Hindlimb muscle (tissue), 1 donor: ENCODE data around the gene SNTG2. TPM values are rescaled to one million over a fixed set of nuclear protein-coding genes. Genes with fewer than 3 reads are reported as not detected.
A peak's percentile ranks its signal among the peaks of the same experiment; 100 is the strongest.

ENCODE experiments used
- DNase-seq: peaks from one replicate; pipeline ENCODE4 v3.0.0-alpha.2; 2013
- polyA plus RNA-seq: library from polyadenylated mRNA; unstranded; fragments of 120-200 nt; gene quantifications from one replicate; pipeline ENCODE4 v1.2.1, GENCODE V29; 2013; ENCODE audit not compliant: insufficient read length

SNTG2 gene
- polyA plus RNA-seq, 1 donor, result not detected

- no peak for DNase-seq
Measured at GRCh38 chr2:1002350-1002749, 51.7 kb downstream of the SNTG2 start.

GRCh38 chr2:1004398-1004797, 53.7 kb downstream of the SNTG2 start:
- no peak for DNase-seq

- DNase-seq, result no peak
Measured at GRCh38 chr2:1010415-1010930, 59.8 kb downstream of the SNTG2 start.

- DNase-seq, result no peak
Measured at GRCh38 chr2:1011006-1011405, 60.4 kb downstream of the SNTG2 start.

GRCh38 chr2:1011985-1012384, 61.3 kb downstream of the SNTG2 start:
- DNase-seq, result no peak

DNA sequence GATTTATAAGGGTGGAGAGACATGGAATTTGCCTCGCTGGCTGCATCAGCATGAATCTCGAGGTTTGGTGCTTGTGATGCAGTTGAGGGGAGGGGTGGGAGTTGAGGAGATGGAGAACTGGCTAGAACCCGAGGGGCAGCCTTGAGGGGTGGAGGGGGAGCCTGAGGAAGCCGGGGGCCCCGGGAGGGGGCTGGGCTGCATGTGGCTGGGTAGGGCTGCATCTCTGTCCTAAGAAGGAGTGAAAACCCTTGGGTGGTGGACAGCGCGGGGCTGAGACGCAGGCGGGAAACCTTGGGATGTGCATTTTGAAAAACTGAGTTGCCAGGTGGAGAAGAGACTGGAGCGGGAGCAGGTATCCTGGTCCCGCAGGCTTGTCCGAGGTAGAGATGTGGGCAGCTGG, 64.2 kb downstream of the SNTG2 start:
- DNase-seq, result no peak

GRCh38 chr2:1016500-1016899, 65.9 kb downstream of the SNTG2 start:
- DNase-seq, result no peak

- no peak for DNase-seq
Measured at GRCh38 chr2:1017827-1018226, 67.2 kb downstream of the SNTG2 start.

DNA sequence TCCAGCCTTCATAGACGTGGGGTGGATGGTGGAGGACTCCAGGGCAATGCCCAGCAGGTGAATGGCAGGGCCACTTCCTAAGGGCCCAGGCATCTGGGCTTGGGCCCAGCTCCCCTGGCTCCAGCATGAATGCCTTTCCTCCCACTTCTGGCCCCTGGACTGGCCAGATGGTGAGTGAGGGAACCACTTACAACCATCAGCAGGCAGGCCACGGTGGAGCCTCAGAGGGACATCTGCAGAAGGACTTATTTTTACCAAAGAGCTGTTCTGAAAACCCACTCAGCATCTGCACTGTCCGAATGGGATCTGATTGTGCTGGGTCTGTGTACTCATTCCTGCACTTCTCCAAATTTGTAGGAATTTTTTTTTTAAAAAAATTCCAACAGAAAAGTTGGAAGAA, 69.6 kb downstream of the SNTG2 start:
- DNase-seq, result no peak

- no peak for DNase-seq
Measured at GRCh38 chr2:1022178-1022577, 71.5 kb downstream of the SNTG2 start.

GRCh38 chr2:1024981-1025380, 74.3 kb downstream of the SNTG2 start:
- DNase-seq, result no peak

GRCh38 chr2:1026141-1026540, 75.5 kb downstream of the SNTG2 start:
- no peak for DNase-seq

DNA sequence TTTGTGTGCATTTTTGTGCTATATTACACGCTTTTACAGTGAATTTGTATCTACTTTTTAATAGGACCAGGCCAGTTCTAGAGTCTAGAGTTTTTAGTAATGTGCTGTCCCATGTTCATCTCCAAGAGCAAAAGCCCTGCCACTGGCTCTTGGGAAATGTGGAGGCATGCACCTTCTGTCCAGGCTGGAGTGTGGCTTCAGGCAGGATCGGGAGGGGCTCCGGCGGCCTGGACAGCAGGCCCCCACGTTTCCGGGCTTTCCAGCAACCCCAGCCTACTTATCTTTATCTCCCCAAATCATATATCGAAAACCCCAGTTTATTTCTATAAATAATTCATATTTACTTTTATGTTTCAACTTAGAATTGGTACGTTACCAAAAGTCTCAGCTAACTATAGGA, 78.2 kb downstream of the SNTG2 start:
- no peak for DNase-seq

DNA sequence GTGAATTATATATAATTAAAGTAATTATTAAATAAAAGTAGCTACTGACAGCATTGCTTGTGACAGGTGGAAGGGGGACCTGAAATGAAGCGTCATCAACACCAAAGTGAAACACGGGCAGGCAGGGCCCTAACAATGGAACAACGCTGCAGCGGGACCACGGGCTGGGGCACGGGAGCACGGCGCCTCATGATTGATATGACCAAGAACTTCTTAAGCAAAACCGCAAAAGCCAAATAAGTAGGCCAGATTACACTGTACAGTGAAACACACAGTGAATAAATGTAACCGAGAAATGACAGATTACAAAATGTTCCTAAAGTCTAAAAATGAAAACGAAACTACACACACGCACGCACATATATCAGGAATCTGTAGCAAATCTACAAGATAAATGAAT, 81.4 kb downstream of the SNTG2 start:
- DNase-seq, result no peak

DNA sequence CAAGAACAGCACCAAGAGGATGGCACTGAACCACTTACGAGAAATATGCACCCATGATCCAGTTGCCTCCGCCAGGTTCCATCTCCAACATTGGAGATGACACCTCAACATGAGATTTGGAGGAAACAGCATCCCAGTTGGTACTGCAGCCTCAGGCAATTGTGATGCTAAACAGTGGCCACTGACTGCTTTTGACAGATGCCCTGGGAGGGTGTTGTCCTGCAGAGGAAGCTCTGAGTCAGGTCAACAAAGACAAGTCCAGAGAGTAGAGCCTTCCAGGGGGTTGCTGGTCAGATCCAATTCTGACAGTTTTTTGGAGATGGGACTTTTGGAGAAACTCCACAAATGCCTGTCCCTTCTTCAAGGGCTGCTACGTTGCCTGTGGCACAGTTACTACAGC, 82.4 kb downstream of the SNTG2 start:
- no peak for DNase-seq

- no peak for DNase-seq
Measured at GRCh38 chr2:1037066-1037465, 86.4 kb downstream of the SNTG2 start.

DNA sequence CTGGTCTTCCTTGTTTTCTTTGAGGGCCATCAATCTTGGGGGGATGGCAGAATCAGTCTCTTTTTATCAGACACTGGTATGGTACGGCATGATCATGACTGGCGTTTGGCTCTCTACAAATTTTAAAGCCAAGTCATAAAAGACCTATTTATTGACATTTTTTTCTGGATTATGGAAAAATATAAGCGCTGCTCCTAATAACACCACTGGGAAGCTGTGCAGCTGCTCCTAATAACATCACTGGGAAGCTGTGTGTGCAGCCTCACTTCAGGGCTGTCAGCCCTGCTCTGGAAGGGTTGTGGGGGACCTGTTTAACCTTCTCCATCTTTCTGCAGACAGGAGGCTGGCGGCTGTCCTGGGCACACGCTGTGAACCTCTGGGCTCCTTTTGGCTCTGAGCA, 88.9 kb downstream of the SNTG2 start:
- no peak for DNase-seq

- no peak for DNase-seq
Measured at GRCh38 chr2:1041012-1041805, 90.6 kb downstream of the SNTG2 start.

GRCh38 chr2:1045109-1045508, 94.5 kb downstream of the SNTG2 start:
- DNase-seq, result no peak

DNA sequence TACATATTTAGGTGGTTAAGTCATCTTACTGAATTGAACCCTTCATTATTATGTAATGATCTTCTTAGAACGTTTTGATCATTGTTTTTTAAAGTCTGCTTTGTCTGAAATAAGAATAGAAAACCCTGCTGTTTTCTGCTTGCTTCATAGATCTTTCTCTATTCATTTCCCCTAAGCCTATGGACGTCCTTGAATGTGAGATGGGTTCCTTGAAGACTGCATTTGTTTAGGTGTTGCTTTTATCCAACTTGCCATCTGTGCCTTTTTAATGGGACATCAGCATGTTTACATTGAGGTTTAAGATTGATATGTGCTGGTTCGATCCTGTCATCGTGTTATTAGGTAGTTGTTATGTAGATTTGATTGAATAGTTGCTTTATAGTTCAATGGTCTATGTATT, 95.4 kb downstream of the SNTG2 start:
- no peak for DNase-seq

- no peak for DNase-seq
Measured at GRCh38 chr2:1047485-1047884, 96.8 kb downstream of the SNTG2 start.

GRCh38 chr2:1049691-1050090, 99.0 kb downstream of the SNTG2 start:
- no peak for DNase-seq

DNA sequence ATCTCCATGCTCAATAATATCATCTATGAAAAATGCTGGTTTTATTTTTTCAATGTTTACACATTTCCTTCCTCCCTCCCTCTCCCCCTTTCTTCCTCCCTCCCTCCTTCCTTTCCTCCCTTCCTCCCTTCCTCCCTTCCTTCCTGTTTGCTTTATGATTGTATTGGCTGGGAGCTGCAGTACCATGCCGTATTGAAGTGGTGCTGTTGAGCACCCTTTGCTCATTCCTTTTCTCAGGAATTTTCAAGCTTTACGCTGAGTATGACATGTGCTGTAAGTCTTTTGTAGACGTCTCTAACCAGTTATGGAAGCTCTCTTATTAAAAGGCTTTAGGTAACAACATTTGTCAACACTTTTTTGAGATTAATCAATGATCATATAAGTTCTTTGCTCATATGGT, 100.4 kb downstream of the SNTG2 start:
- DNase-seq, result no peak

GRCh38 chr2:1052771-1053191, 102.1 kb downstream of the SNTG2 start:
- peak; percentile 14 for DNase-seq

DNA sequence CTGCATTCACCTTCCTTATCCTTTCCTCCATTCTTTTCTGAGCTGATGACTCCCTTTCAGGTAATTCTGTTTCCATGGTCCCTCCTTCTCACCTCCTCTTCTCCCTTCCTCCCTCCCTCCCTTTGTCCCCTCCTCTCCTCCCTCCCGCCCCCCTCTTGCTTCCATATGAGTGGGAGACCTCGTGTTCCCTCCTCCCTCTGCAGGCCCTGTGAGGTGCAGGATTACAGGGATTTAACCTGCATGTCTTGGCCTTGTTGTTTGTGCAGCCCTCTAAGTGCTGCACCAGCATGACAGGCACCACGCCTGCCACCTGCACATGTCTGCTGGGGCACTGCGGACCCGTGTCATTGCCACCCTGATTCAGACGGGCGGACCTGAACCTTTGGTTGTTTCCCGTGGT, 103.1 kb downstream of the SNTG2 start:
- DNase-seq, result no peak
